ENCODE data around the gene GPR62. TPM values are rescaled to one million over a fixed set of nuclear protein-coding genes. Genes with fewer than 3 reads are reported as not detected.
A peak's percentile ranks its signal among the peaks of the same experiment; 100 is the strongest.
"Not testable (repeated sequence)": the region's sequence is repeated elsewhere in the genome, so short reads cannot be mapped to it uniquely, and the experiment has no call there.

The GPR62 gene
- total RNA-seq, 2 donors from 2014 or later, result not detected

DNA sequence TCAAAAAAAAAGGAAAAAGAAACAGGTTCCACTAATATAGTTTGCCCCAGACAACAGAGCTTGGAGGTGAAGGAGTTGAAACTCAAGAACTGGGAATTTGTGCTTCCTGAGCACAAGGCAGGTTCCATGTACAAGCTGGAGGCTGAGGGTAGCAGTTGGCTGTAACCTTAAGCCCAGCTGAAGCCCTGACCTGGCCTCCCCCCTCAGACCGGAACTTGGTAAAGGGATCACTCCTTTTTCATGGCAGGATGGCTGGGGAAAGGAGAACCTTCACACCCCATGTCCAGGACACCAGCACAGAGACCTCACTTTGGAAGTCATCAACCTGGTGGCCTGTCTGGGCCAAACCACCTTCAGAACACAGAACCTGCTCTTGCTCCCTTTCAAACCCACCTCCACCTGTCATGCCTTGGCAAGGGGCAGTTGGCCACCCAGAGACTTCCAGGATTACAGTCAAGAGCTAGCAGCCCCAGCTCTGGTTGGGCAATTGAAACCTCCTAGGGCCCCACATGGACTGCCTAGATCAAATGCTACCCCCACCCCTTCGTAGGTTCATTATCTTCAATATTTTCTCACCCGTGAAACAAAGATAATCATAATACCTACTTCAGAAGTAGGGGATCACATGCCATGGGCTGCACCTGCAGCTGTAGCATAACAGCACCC is 37.0 kb downstream of the GPR62 start:
- Histone ChIP-seq H3K27ac (no peak overlapping the region), H3K27me3 (no peaks in the 10 kb centered on the region), H3K36me3 (replicated peaks in 1 of 2; ENCODE audit: insufficient read depth in 1 of 2, low read depth in 2 of 2) (peaks cover 0 to 14% of the 10 kb centered on the region in 2 donors), H3K9me3 (no peaks in the 10 kb centered on the region), H3K4me1 (peaks cover 31% of the 10 kb centered on the region), H3K4me3 (no peak overlapping the region)
- intact Hi-C loops (cut with DNase I), result loop anchor here (10.0 kb wide), 1 partner anchor 47 kb away; the partner anchor contains the start of genes PARP3 and RRP9
- TF ChIP-seq POLR2A (IDR thresholded peaks at IDR 0.05), result no peak
- DNase-seq (no peak), ATAC-seq (no peak)
- WGBS, 2 donors, result 44 to 71% methylated on average over 2 to 3 of the region's 3 CpGs

DNA sequence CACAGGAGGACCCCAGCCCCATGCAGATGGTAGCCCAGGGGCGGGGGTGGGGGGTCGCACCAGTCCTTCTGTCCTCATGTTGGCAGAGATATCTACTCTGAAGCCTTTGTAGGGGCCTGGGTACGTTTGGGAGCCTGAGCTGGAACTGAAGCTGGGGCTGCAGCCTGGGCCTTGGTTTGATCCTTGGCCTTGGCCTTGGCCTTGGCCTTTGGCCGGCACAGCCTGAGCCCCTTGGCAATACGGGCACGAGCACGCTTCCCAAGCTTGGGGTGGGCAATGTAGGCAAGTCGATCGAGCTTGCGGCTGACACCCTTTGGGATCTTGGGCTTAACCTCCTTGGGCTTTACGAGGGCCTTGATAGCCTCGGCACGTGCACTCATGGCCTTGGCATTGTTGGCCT is 38.5 kb downstream of the GPR62 start:
- WGBS, 2 donors, result 70% methylated on average over 10 of the region's 13 CpGs; no CpG with 5 or more reads in 1 of the 2 donors

DNA sequence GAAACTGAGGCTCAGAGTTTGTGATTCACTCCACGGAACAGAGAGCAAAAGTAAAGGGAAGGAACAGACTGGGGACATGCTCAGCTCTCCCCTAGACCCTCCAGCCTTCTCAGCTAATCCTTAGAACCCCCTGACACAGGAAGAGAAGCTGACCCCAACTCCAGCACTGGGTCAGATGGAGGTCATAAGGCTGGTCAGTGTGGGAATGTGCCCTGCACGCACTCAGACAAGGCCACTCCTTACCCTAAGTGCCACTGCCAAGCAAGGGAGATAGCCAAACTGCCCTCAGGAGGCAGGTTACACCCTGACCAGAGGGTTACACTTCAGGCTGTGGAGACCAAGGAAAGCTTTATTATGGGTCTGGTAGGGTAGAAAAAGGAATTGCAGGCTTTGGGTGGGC is 39.3 kb downstream of the GPR62 start:
- Histone ChIP-seq H3K4me3 (peak overlapping the region in 1 of 2 donors; percentile 98), H3K4me1 (peaks cover 35% of the 10 kb centered on the region)

More for the DNA sequence above, 38.5 kb downstream of the GPR62 start:
- intact Hi-C loops (cut with DNase I), result loop anchor here (10.0 kb wide), 1 partner anchor 49 kb away; the partner anchor contains the start of genes PARP3 and RRP9
- H3K36me3 ChIP-seq (replicated peaks in 1 of 2; ENCODE audit: insufficient read depth in 1 of 2, low read depth in 2 of 2), result peaks cover 0 to 14% of the 10 kb centered on the region in 2 donors
- H3K27ac ChIP-seq, H3K4me3 ChIP-seq, ATAC-seq, H3K9me3 ChIP-seq, DNase-seq, H3K27me3 ChIP-seq: not testable (repeated sequence)
- H3K4me1 ChIP-seq, result peaks cover 35% of the 10 kb centered on the region

DNA sequence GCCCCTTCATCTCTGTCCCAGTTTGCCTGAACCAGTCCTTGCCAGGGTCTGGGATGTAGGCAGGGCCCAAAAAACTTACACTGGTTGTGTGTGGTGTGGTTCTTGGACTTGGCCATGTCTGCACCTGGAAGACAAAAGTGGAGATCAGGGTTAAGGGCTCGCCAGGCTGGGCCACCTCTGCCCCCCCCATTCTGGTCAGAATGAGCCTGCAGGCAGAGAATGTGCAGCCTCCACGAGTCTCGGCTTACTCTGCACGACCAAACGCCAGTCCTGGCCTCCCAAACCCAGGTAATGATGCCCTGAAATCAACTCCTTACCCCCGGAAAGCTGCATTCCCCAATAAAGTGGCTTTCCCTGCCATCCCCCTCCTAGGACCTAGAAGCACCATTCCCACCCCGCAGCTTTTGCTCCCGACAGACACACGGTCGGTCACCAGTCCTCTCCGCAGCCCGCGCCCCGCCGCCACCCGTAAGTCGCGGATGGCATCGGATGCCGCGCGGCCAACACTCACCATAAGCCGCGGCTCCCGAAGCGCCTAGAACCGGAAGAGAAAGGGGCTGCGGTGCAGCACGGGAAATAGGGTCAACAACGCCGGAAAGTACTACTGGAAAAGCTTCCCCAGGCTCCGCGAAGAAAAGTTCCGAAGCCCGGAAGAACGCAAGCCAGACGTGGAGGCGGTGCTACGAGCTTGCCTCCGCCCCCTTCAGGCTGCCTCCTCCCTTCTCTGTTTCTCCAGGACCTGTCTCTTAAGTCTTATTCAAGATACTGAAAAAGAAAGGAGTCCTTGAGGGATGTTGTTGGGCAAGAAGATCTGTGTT is 40.4 kb downstream of the GPR62 start, which contains the start of gene RPL29:
Gene RPL29, minus strand, starts transcription at position 550 of the 818 bp plus-strand sequence. Its CDS starts 434 bp downstream, at position 116.
- Histone ChIP-seq H3K4me1 (peaks cover 35% of the 10 kb centered on the region), H3K4me3 (peak within 1 kb of the TSS; percentile 44 to 98), H3K9me3 (no peaks in the 10 kb centered on the region), H3K27ac (peak within 1 kb of the TSS; percentile 81 to 93 (median 88)), H3K27me3 (no peaks in the 10 kb centered on the region), H3K36me3 (replicated peaks in 1 of 2; ENCODE audit: insufficient read depth in 1 of 2, low read depth in 2 of 2) (peaks cover 0 to 14% of the 10 kb centered on the region in 2 donors)
- DNase-seq (peak; percentile 93 to 95 (median 94)), ATAC-seq (peak; percentile 98)
- TF ChIP-seq POLR2A (IDR thresholded peaks at IDR 0.05), result peak; percentile 11 to 79 (median 75)
- TF ChIP-seq, protein P1, sequence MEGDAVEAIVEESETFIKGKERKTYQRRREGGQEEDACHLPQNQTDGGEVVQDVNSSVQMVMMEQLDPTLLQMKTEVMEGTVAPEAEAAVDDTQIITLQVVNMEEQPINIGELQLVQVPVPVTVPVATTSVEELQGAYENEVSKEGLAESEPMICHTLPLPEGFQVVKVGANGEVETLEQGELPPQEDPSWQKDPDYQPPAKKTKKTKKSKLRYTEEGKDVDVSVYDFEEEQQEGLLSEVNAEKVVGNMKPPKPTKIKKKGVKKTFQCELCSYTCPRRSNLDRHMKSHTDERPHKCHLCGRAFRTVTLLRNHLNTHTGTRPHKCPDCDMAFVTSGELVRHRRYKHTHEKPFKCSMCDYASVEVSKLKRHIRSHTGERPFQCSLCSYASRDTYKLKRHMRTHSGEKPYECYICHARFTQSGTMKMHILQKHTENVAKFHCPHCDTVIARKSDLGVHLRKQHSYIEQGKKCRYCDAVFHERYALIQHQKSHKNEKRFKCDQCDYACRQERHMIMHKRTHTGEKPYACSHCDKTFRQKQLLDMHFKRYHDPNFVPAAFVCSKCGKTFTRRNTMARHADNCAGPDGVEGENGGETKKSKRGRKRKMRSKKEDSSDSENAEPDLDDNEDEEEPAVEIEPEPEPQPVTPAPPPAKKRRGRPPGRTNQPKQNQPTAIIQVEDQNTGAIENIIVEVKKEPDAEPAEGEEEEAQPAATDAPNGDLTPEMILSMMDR (IDR thresholded peaks at IDR 0.05), result peak in 5 of 7 experiments; percentile 16 to 53 (median 40)
- WGBS, 2 donors, result 0% methylated on average over 35 to 40 of the region's 40 CpGs
- intact Hi-C loops (cut with DNase I), result loop anchor here (10.0 kb wide), 1 partner anchor 51 kb away; the partner anchor contains the start of genes PARP3 and RRP9

More for the DNA sequence above, 39.3 kb downstream of the GPR62 start:
- 57 to 62% methylated on average over 2 of the region's 2 CpGs for WGBS, 2 donors
- DNase-seq (no peak), ATAC-seq (no peak)
- peaks cover 0 to 14% of the 10 kb centered on the region in 2 donors for H3K36me3 ChIP-seq (replicated peaks in 1 of 2; ENCODE audit: insufficient read depth in 1 of 2, low read depth in 2 of 2)
- peak overlapping the region in 3 of 4 donors; percentile 84 to 93 (median 92) for H3K27ac ChIP-seq
- no peaks in the 10 kb centered on the region for H3K27me3 ChIP-seq
- intact Hi-C loops (cut with DNase I), result loop anchor here (10.0 kb wide), 1 partner anchor 50 kb away; the partner anchor contains the start of genes PARP3 and RRP9
- no peak for TF ChIP-seq POLR2A (IDR thresholded peaks at IDR 0.05)
- TF ChIP-seq, protein P1 (IDR thresholded peaks at IDR 0.05), result no peak
- no peaks in the 10 kb centered on the region for H3K9me3 ChIP-seq

DNA sequence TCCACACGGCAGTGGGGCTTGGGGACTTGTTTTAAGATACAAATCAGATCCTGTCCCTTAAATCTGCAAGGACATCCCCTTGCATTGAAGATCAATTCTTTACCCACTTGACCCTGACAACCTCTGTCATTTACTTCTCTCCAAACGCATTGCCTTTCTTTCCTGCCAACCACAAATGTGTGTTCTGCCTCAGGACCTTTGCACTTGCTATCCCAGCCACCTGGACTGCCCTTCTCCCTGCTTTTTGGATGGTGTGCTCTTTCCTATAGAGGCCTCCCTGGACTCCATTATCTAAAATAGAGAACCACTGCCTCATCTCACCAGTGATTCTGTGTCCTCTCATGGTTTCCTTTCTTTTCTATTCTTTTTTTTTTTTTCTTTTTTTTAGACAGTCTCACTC is 42.0 kb downstream of the GPR62 start:
- WGBS, 2 donors, result 47 to 51% methylated on average over 2 of the region's 2 CpGs
- Histone ChIP-seq H3K4me1 (peaks cover 40% of the 10 kb centered on the region), H3K9me3 (no peaks in the 10 kb centered on the region), H3K27ac (no peak overlapping the region), H3K36me3 (replicated peaks in 1 of 2; ENCODE audit: insufficient read depth in 1 of 2, low read depth in 2 of 2) (peaks cover 0 to 11% of the 10 kb centered on the region in 2 donors), H3K27me3 (no peaks in the 10 kb centered on the region), H3K4me3 (no peak overlapping the region)
- TF ChIP-seq, protein P1 (IDR thresholded peaks at IDR 0.05), result no peak
- no peak for TF ChIP-seq POLR2A (IDR thresholded peaks at IDR 0.05)
- DNase-seq (no peak), ATAC-seq (no peak)
- intact Hi-C loops (cut with DNase I), result loop anchor here (10.0 kb wide), 1 partner anchor 52 kb away; the partner anchor contains the start of genes PARP3 and RRP9
